ENCODE data around the gene SLX9.

SLX9 gene

GRCh38 chr21:44934797-44935532 is 4.9 kb upstream of the SLX9 start:
- no peak for DNase-seq (ENCODE audit: low read depth in 1 of 2, low spot score in 1 of 2)
- TF ChIP-seq GABPA (IDR thresholded peaks at IDR 0.05; ENCODE audit: low read depth) (no peak), REST (IDR thresholded peaks at IDR 0.05; ENCODE audit: insufficient replicate concordance, low read depth) (no peak), POLR2AphosphoS5 (IDR thresholded peaks at IDR 0.05; ENCODE audit: low read depth) (no peak), CTCF (IDR thresholded peaks at IDR 0.05; ENCODE audit: insufficient read depth, low read length) (no peak), SPI1 (IDR thresholded peaks at IDR 0.05; ENCODE audit: borderline replicate concordance, low read depth) (no peak)
- no peak overlapping the region for H3K4me3 ChIP-seq (replicated peaks; ENCODE audit: insufficient read depth, low read length)
- no peaks in the 10 kb centered on the region for H3K27me3 ChIP-seq (ENCODE audit: insufficient read depth, poor library complexity, severe bottlenecking)
- no peak overlapping the region for H3K27ac ChIP-seq (replicated peaks)

- Histone ChIP-seq H3K27me3 (ENCODE audit: insufficient read depth, poor library complexity, severe bottlenecking) (no peaks in the 10 kb centered on the region), H3K4me3 (replicated peaks; ENCODE audit: insufficient read depth, low read length) (no peak overlapping the region), H3K27ac (replicated peaks) (no peak overlapping the region)
- DNase-seq (ENCODE audit: low read depth in 1 of 2, low spot score in 1 of 2): no peak
- no peak for TF ChIP-seq SPI1 (IDR thresholded peaks at IDR 0.05; ENCODE audit: borderline replicate concordance, low read depth)
- TF ChIP-seq GABPA (IDR thresholded peaks at IDR 0.05; ENCODE audit: low read depth): no peak
- TF ChIP-seq REST (IDR thresholded peaks at IDR 0.05; ENCODE audit: insufficient replicate concordance, low read depth): no peak
- no peak for TF ChIP-seq POLR2AphosphoS5 (IDR thresholded peaks at IDR 0.05; ENCODE audit: low read depth)
- no peak for TF ChIP-seq CTCF (IDR thresholded peaks at IDR 0.05; ENCODE audit: insufficient read depth, low read length)
Observed at GRCh38 chr21:44935533-44935927, 4.3 kb upstream of the SLX9 start.

- no peak for DNase-seq (ENCODE audit: low read depth in 1 of 2, low spot score in 1 of 2)
- H3K27ac ChIP-seq (replicated peaks): peak overlapping the region; percentile 64
- H3K27me3 ChIP-seq (ENCODE audit: insufficient read depth, poor library complexity, severe bottlenecking): no peaks in the 10 kb centered on the region
- TF ChIP-seq POLR2AphosphoS5 (IDR thresholded peaks at IDR 0.05; ENCODE audit: low read depth): no peak
- TF ChIP-seq SPI1 (IDR thresholded peaks at IDR 0.05; ENCODE audit: borderline replicate concordance, low read depth): no peak
- TF ChIP-seq GABPA (IDR thresholded peaks at IDR 0.05; ENCODE audit: low read depth): no peak
- TF ChIP-seq CTCF (IDR thresholded peaks at IDR 0.05; ENCODE audit: insufficient read depth, low read length): no peak
- TF ChIP-seq REST (IDR thresholded peaks at IDR 0.05; ENCODE audit: insufficient replicate concordance, low read depth): no peak
- peak overlapping the region; percentile 69 for H3K4me3 ChIP-seq (replicated peaks; ENCODE audit: insufficient read depth, low read length)
Observed at GRCh38 chr21:44938772-44939531, 877 bp upstream of the SLX9 start.

All from HL-60 (cell line).